Activated T-helper 9 cell treated with anti-CD3 and anti-CD28 coated beads, Interleukin-2, amount 50 U/mL, for 16 hours (primary cell): ENCODE measurements around the gene PPP1R9A.
"Not testable (repeated sequence)": the region's sequence is repeated elsewhere in the genome, so short reads cannot be mapped to it uniquely, and the experiment has no call there.

Source experiments
- DNase-seq: peaks from one replicate; pipeline ENCODE4 v3.0.0-alpha.2; 2020; ENCODE audit warnings: low read depth

Gene PPP1R9A

GRCh38 chr7:94975336-94975735 lies 67.9 kb downstream of the PPP1R9A start:
- DNase-seq, result no peak

GRCh38 chr7:94980418-94981142 lies 73.2 kb downstream of the PPP1R9A start:
- no peak for DNase-seq

- DNase-seq, result no peak
Measured at GRCh38 chr7:94995921-94996320, 88.5 kb downstream of the PPP1R9A start.

GRCh38 chr7:94996369-94996768 lies 89.0 kb downstream of the PPP1R9A start:
- DNase-seq, result no peak

- DNase-seq, result no peak
Measured at GRCh38 chr7:94997547-94997946, 90.2 kb downstream of the PPP1R9A start.

- DNase-seq, result no peak
Measured at GRCh38 chr7:94998266-94999068, 91.1 kb downstream of the PPP1R9A start.

GRCh38 chr7:94999069-94999351 lies 91.6 kb downstream of the PPP1R9A start:
- no peak for DNase-seq

GRCh38 chr7:94999601-95000000 lies 92.2 kb downstream of the PPP1R9A start:
- DNase-seq, result not testable (repeated sequence)

GRCh38 chr7:95001258-95001657 lies 93.9 kb downstream of the PPP1R9A start:
- DNase-seq, result no peak

GRCh38 chr7:95001815-95002561 lies 94.6 kb downstream of the PPP1R9A start:
- no peak for DNase-seq

- no peak for DNase-seq
Measured at GRCh38 chr7:95002775-95003174, 95.4 kb downstream of the PPP1R9A start.

- no peak for DNase-seq
Measured at GRCh38 chr7:95004618-95005247, 97.3 kb downstream of the PPP1R9A start.

GRCh38 chr7:95006010-95006409 lies 98.6 kb downstream of the PPP1R9A start:
- DNase-seq, result no peak

- not testable (repeated sequence) for DNase-seq
Measured at GRCh38 chr7:95008773-95009172, 101.4 kb downstream of the PPP1R9A start.

- no peak for DNase-seq
Measured at GRCh38 chr7:95011146-95011928, 103.9 kb downstream of the PPP1R9A start.

- DNase-seq, result no peak
Measured at GRCh38 chr7:95011995-95012394, 104.6 kb downstream of the PPP1R9A start.

GRCh38 chr7:95018021-95018420 lies 110.6 kb downstream of the PPP1R9A start:
- DNase-seq, result no peak

GRCh38 chr7:95026018-95026417 lies 118.6 kb downstream of the PPP1R9A start:
- no peak for DNase-seq

GRCh38 chr7:95026421-95027072 lies 119.2 kb downstream of the PPP1R9A start:
- no peak for DNase-seq

- no peak for DNase-seq
Measured at GRCh38 chr7:95027234-95027872, 120.0 kb downstream of the PPP1R9A start.

GRCh38 chr7:95028683-95029082 lies 121.3 kb downstream of the PPP1R9A start:
- no peak for DNase-seq
